ENCODE data around the gene PODXL2.

The PODXL2 gene

GRCh38 chr3:127606086-127606805 lies 22.7 kb upstream of the PODXL2 start:
- H3K27ac ChIP-seq, result 0 out of 2 replicates have a peak overlapping the region, but pooled peaks have one; percentile 14
- TF ChIP-seq CTCF (conservative IDR thresholded peaks at IDR 0.05; ENCODE audit: low read depth), result no peak
- DNase-seq (ENCODE audit: low spot score), result no peak
- ChIA-PET POLR2A (ENCODE audit: low non-redundant PET) (no interaction called here), CTCF (no interaction called here)

DNA sequence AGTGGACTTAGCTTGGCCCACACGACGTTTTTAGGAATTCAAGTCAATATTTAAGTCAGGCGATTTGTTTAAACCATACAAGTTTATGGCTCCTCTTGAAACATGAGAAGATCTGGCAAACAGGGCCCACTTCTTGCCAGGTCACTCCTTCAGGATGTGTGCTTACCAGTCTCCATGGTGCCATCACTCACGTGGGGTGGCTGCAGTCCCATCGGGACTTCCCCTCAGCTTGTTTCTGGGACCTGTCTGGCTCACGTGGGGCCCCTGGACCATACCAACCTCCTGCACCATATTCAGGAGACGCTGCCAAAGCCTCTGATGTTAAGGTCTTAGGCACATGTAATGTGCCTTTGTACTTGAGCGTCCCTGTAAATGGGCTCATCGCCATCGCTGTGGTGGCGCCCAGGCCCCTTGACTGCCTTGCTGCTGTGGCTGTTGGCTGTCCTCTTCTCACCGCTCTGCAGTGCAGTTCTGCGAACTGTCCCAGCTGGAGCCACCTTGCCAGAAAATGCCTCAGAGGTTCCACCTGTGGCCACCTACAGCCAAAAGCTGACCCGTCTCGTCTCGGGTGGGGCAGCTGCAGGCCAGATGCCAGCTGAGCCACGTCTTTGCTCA lies 21.9 kb upstream of the PODXL2 start:
- CTCF ChIA-PET, result interaction anchor here (0.6 kb wide), 1 partner anchor 62 kb away, joined by 5 read pairs; no protein-coding TSS in a partner anchor
- TF ChIP-seq CTCF (conservative IDR thresholded peaks at IDR 0.05; ENCODE audit: low read depth), result no peak
- POLR2A ChIA-PET (ENCODE audit: low non-redundant PET), result no interaction called here
- no peak for DNase-seq (ENCODE audit: low spot score)
- peak overlapping the region; percentile 15; the same call in 1 of the 2 replicates for H3K27ac ChIP-seq

DNA sequence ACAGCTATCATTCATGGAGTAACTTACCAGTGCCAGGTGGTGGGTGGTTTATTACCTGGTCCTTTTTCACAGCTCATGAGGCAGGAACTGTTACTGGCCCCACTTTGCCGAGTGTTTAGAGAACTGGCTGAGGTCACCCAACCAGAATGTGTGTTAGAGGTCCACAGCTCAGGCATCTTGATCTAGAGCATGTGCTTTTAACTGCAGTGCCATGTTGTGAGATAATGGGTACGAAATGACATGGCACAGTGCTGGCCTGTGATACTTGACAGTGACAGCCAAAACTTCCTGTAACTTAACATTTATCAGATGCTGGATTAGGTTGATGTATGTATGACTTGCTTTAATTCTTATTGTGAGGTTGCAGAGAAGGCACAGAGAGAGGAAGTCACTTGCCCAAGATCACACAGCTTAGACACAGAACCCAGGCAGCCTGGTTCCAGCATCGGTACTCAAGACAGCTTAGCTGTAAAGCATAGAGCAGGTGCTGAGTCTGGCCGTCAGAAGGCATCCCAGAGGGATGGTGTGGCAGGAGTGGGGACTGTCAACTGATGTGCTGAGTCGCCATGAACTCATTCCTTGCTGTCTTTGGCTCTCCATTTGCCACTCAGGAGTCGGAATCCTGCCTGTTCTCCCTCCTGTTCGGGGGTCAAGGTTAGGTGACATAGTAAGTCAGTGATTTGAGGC lies 21.2 kb upstream of the PODXL2 start:
- ChIA-PET POLR2A (ENCODE audit: low non-redundant PET) (no interaction called here), CTCF (interaction anchor here (0.6 kb wide), 1 partner anchor 63 kb away, joined by 5 read pairs; no protein-coding TSS in a partner anchor)

GRCh38 chr3:127608362-127608718 lies 20.6 kb upstream of the PODXL2 start:
- H3K27ac ChIP-seq, result no peak overlapping the region
- TF ChIP-seq CTCF (conservative IDR thresholded peaks at IDR 0.05; ENCODE audit: low read depth), result no peak
- DNase-seq (ENCODE audit: low spot score), result no peak
- ChIA-PET POLR2A (ENCODE audit: low non-redundant PET) (no interaction called here), CTCF (interaction anchor here (0.6 kb wide), 1 partner anchor 383 kb away, joined by 5 read pairs; no protein-coding TSS in a partner anchor)

More for the DNA sequence above, 21.2 kb upstream of the PODXL2 start:
- no peak for DNase-seq (ENCODE audit: low spot score)
- no peak for TF ChIP-seq CTCF (conservative IDR thresholded peaks at IDR 0.05; ENCODE audit: low read depth)
- peak overlapping the region; percentile 15; the same call in 1 of the 2 replicates for H3K27ac ChIP-seq

DNA sequence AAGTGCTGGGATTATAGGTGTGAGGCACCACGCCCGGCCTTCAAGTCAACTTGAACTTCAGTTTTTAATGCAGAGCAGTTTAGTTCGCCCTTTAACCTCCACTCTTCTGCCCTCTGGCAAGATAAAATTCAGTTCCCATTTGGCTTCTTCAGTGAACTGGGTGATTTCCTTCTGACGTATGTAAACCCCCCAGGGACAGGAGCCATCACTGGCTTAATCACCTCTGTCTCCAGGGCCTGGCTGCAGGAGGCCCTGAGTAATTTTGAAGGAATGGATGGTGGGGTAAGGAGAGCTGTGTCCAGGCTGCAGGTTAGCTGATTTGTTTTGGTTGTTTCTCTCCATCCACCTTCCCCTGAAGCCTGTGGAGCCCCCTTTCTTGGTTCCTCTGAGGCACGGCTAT lies 18.9 kb upstream of the PODXL2 start:
- ChIA-PET CTCF (interaction anchor here (0.7 kb wide), 1 partner anchor 35 kb away, joined by 3 read pairs; no protein-coding TSS in a partner anchor), POLR2A (ENCODE audit: low non-redundant PET) (no interaction called here)
- no peak for DNase-seq (ENCODE audit: low spot score)
- H3K27ac ChIP-seq, result no peak overlapping the region
- no peak for TF ChIP-seq CTCF (conservative IDR thresholded peaks at IDR 0.05; ENCODE audit: low read depth)

GRCh38 chr3:127611251-127611650 lies 17.7 kb upstream of the PODXL2 start:
- no peak for TF ChIP-seq CTCF (conservative IDR thresholded peaks at IDR 0.05; ENCODE audit: low read depth)
- ChIA-PET CTCF (no interaction called here), POLR2A (ENCODE audit: low non-redundant PET) (no interaction called here)
- DNase-seq (ENCODE audit: low spot score), result no peak
- H3K27ac ChIP-seq, result no peak overlapping the region
